ENCODE results near the gene C14orf180. TPM values are rescaled to one million over a fixed set of nuclear protein-coding genes. Genes with fewer than 3 reads are reported as not detected.

Gene C14orf180
- total RNA-seq, 1 donor from 2014 or later, result not detected

DNA sequence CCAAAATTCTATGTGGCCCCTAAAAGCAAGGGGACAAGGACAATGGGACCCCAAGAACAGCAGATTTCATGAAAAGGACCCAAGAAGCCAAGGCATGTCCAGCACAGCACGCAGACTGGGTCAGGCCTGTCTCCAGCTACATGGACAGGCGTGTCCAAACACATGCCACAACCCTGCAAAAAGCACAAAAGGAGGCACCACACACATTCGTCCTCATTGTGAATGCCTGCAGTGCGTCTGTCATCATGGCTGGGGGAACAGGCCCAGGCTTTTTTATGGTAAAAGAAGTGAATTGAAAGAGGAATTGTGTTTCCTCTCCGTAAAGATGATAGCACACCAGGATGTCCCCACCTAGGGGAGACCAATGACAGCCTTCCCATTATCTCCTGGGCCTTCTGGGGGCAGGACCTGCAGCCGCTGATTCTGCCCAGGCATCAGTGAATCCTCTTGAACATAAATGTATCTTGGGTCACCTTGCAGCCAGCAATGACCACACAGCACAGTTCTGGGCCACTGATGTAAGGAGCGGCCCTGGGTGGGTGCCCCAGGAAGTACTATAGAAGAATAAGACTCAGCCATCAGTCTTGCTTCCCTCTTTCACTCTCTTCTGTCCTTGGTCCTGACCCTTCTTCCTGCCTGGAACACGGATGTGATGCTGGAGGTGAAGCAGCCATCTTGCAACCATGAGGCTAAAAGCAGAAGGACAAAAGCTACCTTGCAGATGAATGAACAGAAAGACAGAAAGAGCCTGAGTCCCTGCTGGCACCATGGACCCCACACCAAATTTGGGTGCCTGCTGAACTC lies 29.8 kb upstream of the C14orf180 start:
- DNase-seq (ENCODE audit: low read depth), result no peak
- H3K27ac ChIP-seq (ENCODE audit: low read depth, low read length), result no peak overlapping the region
- no peak overlapping the region for H3K4me3 Mint-ChIP-seq (ENCODE audit: unreplicated experiment)

DNA sequence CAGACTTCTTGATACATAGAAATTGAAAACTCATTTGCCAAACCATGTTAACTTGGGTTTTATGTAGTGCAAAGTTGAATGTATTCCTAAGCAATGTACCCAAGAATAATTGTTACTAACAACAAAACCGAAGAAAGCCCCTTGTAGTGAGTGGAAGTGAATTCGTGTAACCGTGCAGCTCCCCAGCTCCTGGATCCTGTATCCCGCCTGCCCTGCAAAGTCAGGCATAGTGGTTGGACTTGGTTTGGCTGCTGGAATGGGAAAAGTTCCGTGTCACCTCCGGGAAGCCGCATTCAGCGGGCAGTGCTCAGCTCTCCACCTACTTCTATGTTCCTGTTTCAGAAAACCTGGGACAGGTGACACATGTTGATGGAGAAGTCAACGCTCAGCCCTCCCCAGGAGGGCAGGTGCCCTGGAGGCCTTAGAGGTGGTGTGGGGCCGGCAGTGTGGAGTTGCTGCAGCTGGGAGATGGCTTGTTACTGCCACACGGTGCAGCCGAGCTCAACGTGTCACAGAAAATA lies 29.2 kb upstream of the C14orf180 start:
- Mint-ChIP-seq H3K27me3 (ENCODE audit: low read depth, unreplicated experiment) (peaks cover 28% of the 10 kb centered on the region), H3K36me3 (ENCODE audit: low read depth, unreplicated experiment) (no peaks in the 10 kb centered on the region), H3K9me3 (ENCODE audit: unreplicated experiment) (no peaks in the 10 kb centered on the region), H3K4me3 (ENCODE audit: unreplicated experiment) (no peak overlapping the region), H3K4me1 (ENCODE audit: low read depth, unreplicated experiment) (no peaks in the 10 kb centered on the region), H3K27ac (ENCODE audit: unreplicated experiment) (no peak overlapping the region)
- Histone ChIP-seq H3K9ac (ENCODE audit: low read length) (no peak overlapping the region), H3K4me2 (ENCODE audit: low read length) (no peak overlapping the region), H3K4me1 (ENCODE audit: insufficient read depth, low read length) (no peaks in the 10 kb centered on the region), H3K79me2 (ENCODE audit: insufficient read depth, low read length) (no peaks in the 10 kb centered on the region), H3K27me3 (ENCODE audit: insufficient read depth, low read length) (no peaks in the 10 kb centered on the region), H3K27ac (ENCODE audit: low read depth, low read length) (no peak overlapping the region), H4K20me1 (ENCODE audit: insufficient read depth, low read length) (no peaks in the 10 kb centered on the region), H2AFZ (ENCODE audit: low read depth, low read length) (no peak overlapping the region), H3K36me3 (ENCODE audit: insufficient read depth, low read length) (no peaks in the 10 kb centered on the region), H3K4me3 (ENCODE audit: insufficient read depth, low read depth, low read length) (no peak overlapping the region), H3K9me3 (ENCODE audit: insufficient read depth, low read depth, low read length) (no peaks in the 10 kb centered on the region)
- TF ChIP-seq EZH2 (IDR thresholded peaks at IDR 0.05; ENCODE audit: insufficient read depth, low read length), result no peak
- TF ChIP-seq, protein P1, sequence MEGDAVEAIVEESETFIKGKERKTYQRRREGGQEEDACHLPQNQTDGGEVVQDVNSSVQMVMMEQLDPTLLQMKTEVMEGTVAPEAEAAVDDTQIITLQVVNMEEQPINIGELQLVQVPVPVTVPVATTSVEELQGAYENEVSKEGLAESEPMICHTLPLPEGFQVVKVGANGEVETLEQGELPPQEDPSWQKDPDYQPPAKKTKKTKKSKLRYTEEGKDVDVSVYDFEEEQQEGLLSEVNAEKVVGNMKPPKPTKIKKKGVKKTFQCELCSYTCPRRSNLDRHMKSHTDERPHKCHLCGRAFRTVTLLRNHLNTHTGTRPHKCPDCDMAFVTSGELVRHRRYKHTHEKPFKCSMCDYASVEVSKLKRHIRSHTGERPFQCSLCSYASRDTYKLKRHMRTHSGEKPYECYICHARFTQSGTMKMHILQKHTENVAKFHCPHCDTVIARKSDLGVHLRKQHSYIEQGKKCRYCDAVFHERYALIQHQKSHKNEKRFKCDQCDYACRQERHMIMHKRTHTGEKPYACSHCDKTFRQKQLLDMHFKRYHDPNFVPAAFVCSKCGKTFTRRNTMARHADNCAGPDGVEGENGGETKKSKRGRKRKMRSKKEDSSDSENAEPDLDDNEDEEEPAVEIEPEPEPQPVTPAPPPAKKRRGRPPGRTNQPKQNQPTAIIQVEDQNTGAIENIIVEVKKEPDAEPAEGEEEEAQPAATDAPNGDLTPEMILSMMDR (IDR thresholded peaks at IDR 0.05; ENCODE audit: insufficient read depth, low read depth, low read length), result no peak
- DNase-seq (ENCODE audit: low read depth), result no peak
- no peak for FAIRE-seq

More for the DNA sequence above, 29.8 kb upstream of the C14orf180 start:
- Mint-ChIP-seq H3K36me3 (ENCODE audit: low read depth, unreplicated experiment) (no peaks in the 10 kb centered on the region), H3K4me1 (ENCODE audit: low read depth, unreplicated experiment) (no peaks in the 10 kb centered on the region), H3K27ac (ENCODE audit: unreplicated experiment) (no peak overlapping the region), H3K27me3 (ENCODE audit: low read depth, unreplicated experiment) (peaks cover 29% of the 10 kb centered on the region), H3K9me3 (ENCODE audit: unreplicated experiment) (no peaks in the 10 kb centered on the region)
- Histone ChIP-seq H2AFZ (ENCODE audit: low read depth, low read length) (no peak overlapping the region), H3K9me3 (ENCODE audit: insufficient read depth, low read depth, low read length) (no peaks in the 10 kb centered on the region), H3K36me3 (ENCODE audit: insufficient read depth, low read length) (no peaks in the 10 kb centered on the region), H3K4me3 (ENCODE audit: insufficient read depth, low read depth, low read length) (no peak overlapping the region), H3K4me2 (ENCODE audit: low read length) (no peak overlapping the region), H3K27me3 (ENCODE audit: insufficient read depth, low read length) (peaks cover 4% of the 10 kb centered on the region), H4K20me1 (ENCODE audit: insufficient read depth, low read length) (no peaks in the 10 kb centered on the region), H3K79me2 (ENCODE audit: insufficient read depth, low read length) (no peaks in the 10 kb centered on the region), H3K4me1 (ENCODE audit: insufficient read depth, low read length) (no peaks in the 10 kb centered on the region), H3K9ac (ENCODE audit: low read length) (no peak overlapping the region)
- no peak for FAIRE-seq
- TF ChIP-seq EZH2 (IDR thresholded peaks at IDR 0.05; ENCODE audit: insufficient read depth, low read length), result no peak
- TF ChIP-seq, protein P1 (IDR thresholded peaks at IDR 0.05; ENCODE audit: insufficient read depth, low read depth, low read length), result no peak

All from astrocyte (in vitro differentiated cells and primary cell).